NCI-H1694 treated with DMSO at 0.1 percent for 48 hours (cell line): Measurements from ENCODE around the gene NAP1L4.
"Not testable (repeated sequence)": the region's sequence is repeated elsewhere in the genome, so short reads cannot be mapped to it uniquely, and the experiment has no call there.

ENCODE experiments used
- DNase-seq: peaks from one replicate; lab custom pipeline; 2025; lab: John Stamatoyannopoulos, UW

Gene NAP1L4

GRCh38 chr11:2921742-2922493 is 70.2 kb downstream of the NAP1L4 start:
- DNase-seq: no peak

- DNase-seq: no peak
Observed at GRCh38 chr11:2921261-2921660, 70.9 kb downstream of the NAP1L4 start.

GRCh38 chr11:2920343-2920742 is 71.8 kb downstream of the NAP1L4 start:
- DNase-seq: no peak

- no peak for DNase-seq
Observed at GRCh38 chr11:2919837-2920236, 72.3 kb downstream of the NAP1L4 start.

- DNase-seq: no peak
Observed at GRCh38 chr11:2919188-2919587, 72.9 kb downstream of the NAP1L4 start.

- DNase-seq: no peak
Observed at GRCh38 chr11:2917842-2918490, 74.2 kb downstream of the NAP1L4 start.

GRCh38 chr11:2916892-2917645 is 75.1 kb downstream of the NAP1L4 start:
- no peak for DNase-seq

- no peak for DNase-seq
Observed at GRCh38 chr11:2916114-2916891, 75.8 kb downstream of the NAP1L4 start.

GRCh38 chr11:2915473-2915872 is 76.7 kb downstream of the NAP1L4 start:
- DNase-seq: no peak

GRCh38 chr11:2914455-2915195 is 77.5 kb downstream of the NAP1L4 start:
- DNase-seq: peak; percentile 32

- DNase-seq: no peak
Observed at GRCh38 chr11:2913776-2914175, 78.4 kb downstream of the NAP1L4 start.

- DNase-seq: no peak
Observed at GRCh38 chr11:2913019-2913431, 79.1 kb downstream of the NAP1L4 start.

- DNase-seq: no peak
Observed at GRCh38 chr11:2912498-2912897, 79.6 kb downstream of the NAP1L4 start.

- no peak for DNase-seq
Observed at GRCh38 chr11:2911785-2912391, 80.2 kb downstream of the NAP1L4 start.

GRCh38 chr11:2911088-2911784 is 80.9 kb downstream of the NAP1L4 start:
- DNase-seq: no peak

- DNase-seq: no peak
Observed at GRCh38 chr11:2910401-2910955, 81.7 kb downstream of the NAP1L4 start.

- DNase-seq: no peak
Observed at GRCh38 chr11:2909133-2909902, 82.8 kb downstream of the NAP1L4 start.

GRCh38 chr11:2908130-2908529 is 84.0 kb downstream of the NAP1L4 start:
- DNase-seq: no peak

GRCh38 chr11:2905299-2905698 is 86.8 kb downstream of the NAP1L4 start:
- not testable (repeated sequence) for DNase-seq
